Activated T-cell treated with anti-CD3 and anti-CD28 coated beads, Interleukin-2, amount 50 U/mL, for 24 hours (primary cell): ENCODE data around the gene KL.

Experiments
- DNase-seq: peaks from one replicate; pipeline ENCODE4 v3.0.0-alpha.2; 2020
- H3K27ac Mint-ChIP-seq: 2 replicates; pipeline ENCODE4 v1.8.0; 2020; ENCODE audit warnings: mild to moderate bottlenecking, mixed read lengths
- H3K27me3 Mint-ChIP-seq: 2 replicates; pipeline ENCODE4 v1.8.0; 2020; ENCODE audit warnings: mixed read lengths
- H3K36me3 Mint-ChIP-seq: 2 replicates; pipeline ENCODE4 v1.8.0; 2020; ENCODE audit warnings: low read depth, mixed read lengths
- H3K4me1 Mint-ChIP-seq: 2 replicates; pipeline ENCODE4 v1.8.0; 2020; ENCODE audit warnings: low read depth, mixed read lengths
- H3K4me3 Mint-ChIP-seq: 2 replicates; pipeline ENCODE4 v1.8.0; 2020; ENCODE audit warnings: mild to moderate bottlenecking, moderate library complexity, mixed read lengths
- H3K9me3 Mint-ChIP-seq: 2 replicates; pipeline ENCODE4 v1.8.0; 2020; ENCODE audit warnings: mixed read lengths

The KL gene

DNA sequence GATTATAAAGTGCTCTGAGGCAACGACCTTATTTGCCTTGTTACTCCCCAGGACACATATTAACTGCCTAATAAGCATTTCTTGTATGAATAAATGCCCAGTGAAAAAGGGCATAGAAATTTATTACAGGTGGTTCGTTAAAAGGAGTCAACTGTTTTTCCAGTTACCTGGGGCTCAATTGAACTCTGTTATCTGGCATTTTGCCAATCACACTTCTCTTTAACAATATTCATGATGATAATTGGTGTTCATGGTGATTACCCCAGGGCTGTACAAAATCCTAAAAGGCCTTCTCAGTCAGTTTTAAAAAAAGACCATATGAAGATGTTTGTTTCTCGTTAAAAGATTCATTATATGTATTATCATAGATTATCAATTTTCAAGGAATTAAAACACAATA lies 57.1 kb downstream of the KL start:
- no peaks in the 10 kb centered on the region for H3K9me3 Mint-ChIP-seq
- H3K27me3 Mint-ChIP-seq: peaks cover under 1% of the 10 kb centered on the region
- DNase-seq: no peak
- no peak overlapping the region for H3K27ac Mint-ChIP-seq
- H3K4me1 Mint-ChIP-seq: no peaks in the 10 kb centered on the region
- H3K36me3 Mint-ChIP-seq: no peaks in the 10 kb centered on the region
- no peak overlapping the region for H3K4me3 Mint-ChIP-seq

DNA sequence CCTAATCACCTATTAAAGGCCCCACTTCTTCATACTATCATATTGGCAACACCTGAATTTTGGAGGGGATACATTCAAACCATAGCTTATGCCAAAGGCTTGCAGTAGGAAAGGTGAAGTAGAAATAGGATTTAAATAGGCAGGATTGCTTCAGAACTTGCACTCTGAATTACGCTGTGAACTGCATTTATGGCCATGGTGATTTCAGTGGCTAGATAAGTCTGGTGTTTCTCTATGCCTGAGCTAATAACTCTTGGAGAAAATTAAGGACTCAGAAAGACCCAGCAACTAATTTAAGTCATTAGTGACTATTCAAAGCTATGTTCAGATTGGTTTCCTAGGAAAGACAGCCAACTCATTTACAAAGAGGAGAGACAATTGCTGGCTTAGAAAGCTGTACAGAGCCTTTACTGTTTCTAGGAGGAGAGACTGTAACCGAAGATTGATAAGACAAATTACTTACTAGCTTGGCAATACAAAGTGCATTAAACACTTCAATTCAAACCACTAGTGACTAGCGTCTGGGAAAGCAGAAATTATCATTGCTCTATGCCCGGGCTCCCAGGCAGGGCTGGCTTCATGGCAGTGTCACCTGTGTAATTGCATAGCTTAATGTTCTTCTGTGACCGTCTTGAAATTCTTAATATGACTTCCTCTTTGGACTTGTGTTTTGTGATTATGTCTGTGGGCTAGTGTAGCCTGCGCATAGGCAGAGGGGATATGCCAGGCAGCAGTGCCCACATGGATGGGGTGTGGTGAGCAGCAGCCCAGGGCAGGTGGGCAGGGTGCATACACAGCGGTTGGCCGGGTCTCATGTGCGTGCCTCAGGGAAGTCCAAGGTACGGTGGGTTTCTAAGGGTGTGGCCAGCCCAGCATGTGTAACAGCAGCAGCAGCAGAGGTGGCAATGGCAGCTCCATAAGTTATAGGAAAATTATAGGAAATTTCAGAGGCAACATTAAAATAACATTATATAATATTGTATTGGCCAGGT lies 60.1 kb downstream of the KL start:
- Mint-ChIP-seq H3K4me3 (no peak overlapping the region), H3K27ac (no peak overlapping the region), H3K9me3 (no peaks in the 10 kb centered on the region), H3K27me3 (peaks cover 18% of the 10 kb centered on the region), H3K4me1 (no peaks in the 10 kb centered on the region), H3K36me3 (no peaks in the 10 kb centered on the region)
- DNase-seq: no peak

DNA sequence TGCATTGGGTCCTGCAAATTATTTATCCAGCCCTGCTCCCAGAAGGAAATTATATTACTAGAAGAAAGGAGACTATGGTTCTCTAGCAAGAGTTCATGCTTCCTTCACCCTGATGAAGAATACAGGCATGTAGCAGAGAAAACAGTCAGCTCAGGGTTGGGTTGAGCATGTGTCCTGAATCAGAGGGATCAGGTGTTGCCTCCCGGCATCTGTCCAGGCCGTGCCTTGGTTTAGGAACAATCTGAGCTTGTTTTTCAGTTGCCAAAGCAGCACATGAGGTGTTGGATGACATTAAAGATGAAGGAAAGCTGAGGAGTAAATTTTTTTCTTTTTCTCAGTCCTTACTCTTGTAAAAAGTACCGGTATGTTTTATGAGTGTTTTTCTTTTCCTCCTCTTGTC lies 62.0 kb downstream of the KL start:
- H3K27me3 Mint-ChIP-seq: peaks cover 30% of the 10 kb centered on the region
- no peak for DNase-seq
- no peak overlapping the region for H3K27ac Mint-ChIP-seq
- H3K4me3 Mint-ChIP-seq: no peak overlapping the region
- H3K36me3 Mint-ChIP-seq: no peaks in the 10 kb centered on the region
- H3K4me1 Mint-ChIP-seq: no peaks in the 10 kb centered on the region
- H3K9me3 Mint-ChIP-seq: no peaks in the 10 kb centered on the region

DNA sequence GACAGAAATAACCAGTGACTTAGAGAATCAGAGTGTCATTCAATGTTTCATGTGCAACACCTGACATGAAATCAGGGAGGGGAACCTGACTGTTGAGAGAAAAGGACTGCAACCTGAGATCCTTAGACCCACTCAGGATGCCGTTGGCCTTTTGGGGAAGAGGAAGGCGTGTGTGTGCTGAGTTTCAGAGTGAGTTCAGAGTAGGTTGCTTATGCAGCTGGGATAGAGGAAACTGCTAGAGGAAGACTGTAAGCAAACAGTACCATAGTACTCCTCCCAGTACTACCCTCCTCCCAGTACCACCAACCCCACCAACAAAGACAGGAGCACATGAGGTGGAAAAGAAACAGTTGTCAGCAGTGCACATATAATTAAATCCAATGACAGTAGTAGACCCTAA lies 63.7 kb downstream of the KL start:
- DNase-seq: no peak
- Mint-ChIP-seq H3K27ac (no peak overlapping the region), H3K9me3 (no peaks in the 10 kb centered on the region), H3K36me3 (no peaks in the 10 kb centered on the region), H3K4me1 (no peaks in the 10 kb centered on the region), H3K27me3 (peaks cover 30% of the 10 kb centered on the region), H3K4me3 (no peak overlapping the region)

DNA sequence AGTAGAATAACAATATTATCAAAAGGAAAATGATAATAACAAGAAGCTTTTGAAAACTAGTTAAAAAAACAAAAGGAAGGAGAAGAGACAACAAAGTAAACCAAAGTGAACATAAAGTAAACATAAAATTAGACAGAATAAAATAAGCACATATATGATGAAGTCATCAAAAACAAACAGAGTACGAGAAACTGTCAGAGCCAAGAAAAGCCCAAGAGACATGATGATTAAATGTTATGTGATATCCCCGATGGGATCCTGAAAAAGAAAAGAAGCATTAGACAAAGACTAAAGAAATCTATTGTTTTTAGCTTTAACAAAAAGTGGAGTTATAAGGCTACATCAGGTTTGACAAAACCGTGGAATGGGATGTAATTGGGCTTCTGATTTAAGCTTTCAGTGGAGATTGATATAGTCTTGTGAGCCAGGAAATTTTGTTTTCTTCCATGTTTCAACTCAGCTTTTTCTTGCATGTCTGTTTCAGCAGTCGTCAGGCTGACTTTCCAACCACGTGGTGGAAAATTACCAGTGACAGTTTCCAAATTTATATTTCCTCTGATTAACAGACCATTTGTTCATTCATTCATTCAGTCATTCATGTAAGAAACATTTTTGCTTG lies 64.9 kb downstream of the KL start:
- Mint-ChIP-seq H3K9me3 (no peaks in the 10 kb centered on the region), H3K4me3 (no peak overlapping the region), H3K36me3 (no peaks in the 10 kb centered on the region), H3K27ac (no peak overlapping the region), H3K27me3 (peaks cover 32% of the 10 kb centered on the region), H3K4me1 (peaks cover 2% of the 10 kb centered on the region)
- DNase-seq: no peak

DNA sequence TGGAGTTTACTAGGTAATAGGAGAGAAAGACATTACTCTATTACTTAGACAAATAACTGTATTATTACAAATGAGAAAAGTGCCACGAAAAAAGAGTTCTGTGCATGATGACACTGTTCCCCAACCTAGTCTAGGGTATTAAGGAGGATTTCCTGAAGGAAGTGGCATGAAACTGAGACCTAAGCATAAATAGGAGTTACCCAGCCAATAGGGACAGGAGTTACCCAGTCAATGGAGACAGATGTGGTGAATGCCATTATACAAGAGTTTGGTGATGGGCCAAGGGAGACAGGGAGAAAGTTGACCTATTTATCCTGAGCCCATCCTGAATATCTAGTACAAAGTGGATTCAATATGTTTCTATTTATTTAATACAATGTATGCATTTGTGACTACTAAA lies 65.4 kb downstream of the KL start:
- peaks cover 38% of the 10 kb centered on the region for H3K27me3 Mint-ChIP-seq
- H3K9me3 Mint-ChIP-seq: no peaks in the 10 kb centered on the region
- no peak overlapping the region for H3K4me3 Mint-ChIP-seq
- H3K27ac Mint-ChIP-seq: no peak overlapping the region
- H3K4me1 Mint-ChIP-seq: peaks cover 7% of the 10 kb centered on the region
- H3K36me3 Mint-ChIP-seq: no peaks in the 10 kb centered on the region
- no peak for DNase-seq

DNA sequence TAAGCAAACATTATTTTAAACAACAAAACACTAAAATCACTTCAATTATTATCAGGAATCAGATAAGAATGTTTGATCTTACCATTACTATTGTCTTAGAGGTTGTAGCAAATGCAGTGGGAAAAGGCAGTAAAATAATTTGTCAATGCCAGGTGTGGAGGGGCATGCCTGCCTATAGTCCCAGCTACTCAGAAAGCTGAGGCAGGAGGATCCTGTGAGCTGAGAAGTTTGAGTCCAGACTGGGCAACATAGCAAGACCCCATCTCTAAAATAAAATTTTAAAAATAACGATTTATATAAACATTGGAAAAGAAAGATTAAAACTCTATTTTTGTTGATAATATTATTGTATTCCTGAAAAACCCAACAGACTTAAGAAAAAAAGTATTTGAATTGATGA lies 66.8 kb downstream of the KL start:
- H3K4me1 Mint-ChIP-seq: peaks cover 7% of the 10 kb centered on the region
- no peaks in the 10 kb centered on the region for H3K9me3 Mint-ChIP-seq
- peaks cover 49% of the 10 kb centered on the region for H3K27me3 Mint-ChIP-seq
- DNase-seq: no peak
- no peaks in the 10 kb centered on the region for H3K36me3 Mint-ChIP-seq
- no peak overlapping the region for H3K4me3 Mint-ChIP-seq
- no peak overlapping the region for H3K27ac Mint-ChIP-seq

DNA sequence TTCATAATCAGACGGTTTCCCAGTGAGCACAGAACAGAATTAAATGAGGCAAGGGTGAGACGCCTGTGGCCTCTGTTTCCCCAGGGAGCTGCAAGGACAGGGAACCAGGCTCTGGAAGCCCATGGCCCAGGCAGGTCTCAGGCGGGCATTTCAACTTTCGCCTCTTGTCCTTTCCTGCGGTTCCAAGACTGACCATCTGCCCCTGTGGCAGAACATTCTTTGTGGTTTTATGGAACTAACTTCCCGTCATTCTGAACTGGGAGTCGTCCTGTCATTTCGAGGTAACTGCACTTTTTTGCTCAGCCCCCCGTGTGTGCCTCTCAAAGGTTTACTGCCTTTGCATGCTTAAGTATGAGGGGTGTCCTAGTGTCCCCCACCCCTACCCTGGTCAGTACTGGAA lies 70.9 kb downstream of the KL start:
- Mint-ChIP-seq H3K4me3 (no peak overlapping the region), H3K27me3 (peaks cover 30% of the 10 kb centered on the region), H3K9me3 (no peaks in the 10 kb centered on the region), H3K27ac (no peak overlapping the region), H3K36me3 (no peaks in the 10 kb centered on the region), H3K4me1 (peaks cover 7% of the 10 kb centered on the region)
- DNase-seq: no peak

DNA sequence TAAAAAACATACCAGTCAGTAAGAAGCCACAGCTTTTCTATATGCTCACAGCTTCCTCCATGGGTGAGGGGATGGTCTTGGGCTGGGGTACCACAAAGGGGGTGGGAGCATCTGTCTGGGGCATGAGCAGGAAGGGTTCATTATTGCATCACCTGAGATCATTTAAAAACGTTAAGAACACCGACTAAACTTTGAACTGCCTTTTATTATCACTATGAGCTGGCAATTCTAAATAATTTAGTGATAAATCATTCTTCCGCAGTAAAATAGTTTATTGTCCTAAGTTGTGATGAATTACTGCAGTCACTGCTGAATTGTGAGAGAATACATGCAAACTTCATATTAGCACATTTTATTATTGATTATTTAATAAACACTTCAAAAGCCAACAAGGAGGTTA lies 71.6 kb downstream of the KL start:
- DNase-seq: no peak
- H3K27ac Mint-ChIP-seq: no peak overlapping the region
- peaks cover 7% of the 10 kb centered on the region for H3K4me1 Mint-ChIP-seq
- no peaks in the 10 kb centered on the region for H3K36me3 Mint-ChIP-seq
- H3K27me3 Mint-ChIP-seq: peaks cover 25% of the 10 kb centered on the region
- H3K9me3 Mint-ChIP-seq: no peaks in the 10 kb centered on the region
- H3K4me3 Mint-ChIP-seq: no peak overlapping the region

DNA sequence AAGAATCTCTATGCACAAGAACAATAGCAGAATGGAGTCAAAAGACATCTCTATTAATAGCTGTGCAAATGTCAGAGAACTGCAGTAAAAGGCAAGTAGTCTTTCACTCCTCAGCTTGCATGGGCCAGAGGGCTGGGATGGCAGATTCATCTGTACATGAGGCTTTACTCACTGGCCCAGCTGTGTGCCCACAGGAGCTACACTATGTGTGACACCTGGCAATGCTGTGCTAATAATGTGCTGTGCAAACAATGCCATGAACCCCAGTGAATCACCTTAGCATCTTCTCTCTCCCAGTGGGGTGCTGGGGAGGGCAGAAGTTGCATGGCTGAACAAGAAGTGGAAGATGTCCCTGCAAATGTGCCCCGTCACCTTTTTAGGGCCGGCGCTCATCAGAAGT lies 73.1 kb downstream of the KL start:
- Mint-ChIP-seq H3K27ac (no peak overlapping the region), H3K9me3 (no peaks in the 10 kb centered on the region), H3K36me3 (no peaks in the 10 kb centered on the region), H3K4me3 (no peak overlapping the region), H3K4me1 (peaks cover 7% of the 10 kb centered on the region), H3K27me3 (peaks cover 22% of the 10 kb centered on the region)
- DNase-seq: no peak

DNA sequence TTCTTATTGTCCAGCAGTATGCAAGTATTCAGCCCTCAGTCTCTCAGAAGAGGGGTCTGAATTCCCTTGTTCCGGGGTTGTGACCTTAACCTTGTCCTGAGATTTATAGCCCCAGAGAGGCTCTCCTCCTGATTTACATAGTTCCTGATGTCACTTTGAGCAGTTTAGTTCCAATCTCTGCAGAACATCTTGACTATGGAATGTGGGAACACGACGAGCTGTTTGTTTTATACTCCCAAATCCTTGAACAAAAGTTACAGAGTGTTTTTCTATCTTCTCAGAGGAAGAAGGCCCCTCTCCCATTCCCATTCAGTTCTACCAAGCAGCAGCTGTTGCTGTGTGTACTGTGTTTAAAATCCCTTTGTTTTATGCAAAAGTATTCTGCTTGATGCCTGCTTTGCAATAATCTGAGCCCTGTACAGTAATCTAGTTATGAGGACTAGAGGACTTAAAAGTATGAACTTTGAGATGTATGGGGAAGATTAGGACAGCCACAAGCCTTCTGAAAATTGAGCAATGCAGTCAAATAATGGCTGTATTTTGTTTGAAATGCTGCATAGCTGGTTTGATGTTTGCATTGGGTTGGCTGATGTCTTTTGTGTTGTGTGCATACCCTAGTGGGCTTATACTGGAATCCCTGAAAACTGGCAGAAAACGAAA lies 74.7 kb downstream of the KL start:
- no peak overlapping the region for H3K27ac Mint-ChIP-seq
- H3K27me3 Mint-ChIP-seq: peaks cover 21% of the 10 kb centered on the region
- H3K36me3 Mint-ChIP-seq: no peaks in the 10 kb centered on the region
- H3K9me3 Mint-ChIP-seq: no peaks in the 10 kb centered on the region
- peaks cover 7% of the 10 kb centered on the region for H3K4me1 Mint-ChIP-seq
- DNase-seq: no peak
- H3K4me3 Mint-ChIP-seq: no peak overlapping the region

DNA sequence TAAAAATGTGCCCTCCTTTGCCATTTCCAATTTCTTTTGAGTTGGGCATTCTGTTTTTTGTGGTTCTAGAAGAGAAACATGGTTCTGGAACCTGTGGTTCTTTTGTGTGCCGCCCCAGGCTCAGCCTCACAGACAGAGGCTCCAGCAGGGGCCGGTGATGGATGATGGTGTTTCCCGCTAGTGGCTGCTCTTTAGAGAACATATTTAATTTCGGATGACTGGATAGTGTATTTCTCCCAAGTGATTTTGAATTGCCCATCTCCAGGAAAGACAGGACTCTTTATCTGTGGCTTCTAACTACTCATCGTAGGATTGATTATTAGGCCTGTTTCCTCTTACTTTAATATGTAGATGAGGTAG lies 75.2 kb downstream of the KL start:
- Mint-ChIP-seq H3K27ac (no peak overlapping the region), H3K9me3 (no peaks in the 10 kb centered on the region), H3K36me3 (no peaks in the 10 kb centered on the region), H3K4me1 (peaks cover 3% of the 10 kb centered on the region), H3K27me3 (peaks cover 16% of the 10 kb centered on the region), H3K4me3 (no peak overlapping the region)
- no peak for DNase-seq

DNA sequence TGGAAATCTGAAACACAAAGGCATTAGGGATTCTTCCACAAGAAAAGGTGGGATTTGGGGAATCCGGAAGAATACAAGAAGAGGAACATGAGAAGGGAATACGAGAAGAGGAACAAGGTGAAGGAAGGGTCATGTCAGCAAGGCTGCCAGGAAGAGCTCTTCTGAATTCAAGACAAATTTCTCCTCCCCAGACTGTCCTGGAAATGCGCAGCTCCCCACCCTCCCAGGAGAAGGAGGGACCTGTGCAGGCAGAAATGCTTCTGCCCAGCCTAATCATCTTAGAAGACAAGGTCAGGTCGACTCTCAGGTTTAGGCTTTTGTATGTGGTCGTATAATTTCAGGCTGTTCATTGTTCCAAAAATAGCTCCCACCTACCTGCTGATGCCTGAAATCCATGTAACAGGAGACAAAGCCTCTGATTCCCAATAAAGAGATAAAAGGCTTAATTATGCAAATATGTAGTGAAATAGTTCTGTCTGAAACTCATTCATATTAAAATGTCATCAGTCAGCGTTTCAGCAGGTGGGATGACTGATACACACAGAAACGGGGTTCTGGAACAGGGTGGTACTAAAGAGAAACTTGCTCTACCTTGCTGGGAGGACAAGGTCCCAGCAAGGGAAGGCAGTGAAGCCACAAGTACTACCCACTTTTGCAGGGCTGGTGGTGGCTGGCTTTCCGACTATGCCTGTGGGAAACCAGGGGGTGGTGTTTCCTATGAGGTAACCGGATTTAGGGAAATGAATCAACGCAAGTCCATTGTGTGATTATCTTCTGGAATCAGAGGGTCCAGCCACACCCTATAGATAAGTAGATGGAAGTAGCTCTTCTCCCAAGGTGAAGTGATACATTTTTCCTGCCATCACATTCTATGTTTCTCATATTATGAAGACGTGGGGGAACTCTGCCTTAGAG lies 76.1 kb downstream of the KL start:
- Mint-ChIP-seq H3K27me3 (peaks cover 7% of the 10 kb centered on the region), H3K4me1 (no peaks in the 10 kb centered on the region), H3K36me3 (no peaks in the 10 kb centered on the region), H3K27ac (no peak overlapping the region), H3K4me3 (no peak overlapping the region), H3K9me3 (no peaks in the 10 kb centered on the region)
- no peak for DNase-seq

DNA sequence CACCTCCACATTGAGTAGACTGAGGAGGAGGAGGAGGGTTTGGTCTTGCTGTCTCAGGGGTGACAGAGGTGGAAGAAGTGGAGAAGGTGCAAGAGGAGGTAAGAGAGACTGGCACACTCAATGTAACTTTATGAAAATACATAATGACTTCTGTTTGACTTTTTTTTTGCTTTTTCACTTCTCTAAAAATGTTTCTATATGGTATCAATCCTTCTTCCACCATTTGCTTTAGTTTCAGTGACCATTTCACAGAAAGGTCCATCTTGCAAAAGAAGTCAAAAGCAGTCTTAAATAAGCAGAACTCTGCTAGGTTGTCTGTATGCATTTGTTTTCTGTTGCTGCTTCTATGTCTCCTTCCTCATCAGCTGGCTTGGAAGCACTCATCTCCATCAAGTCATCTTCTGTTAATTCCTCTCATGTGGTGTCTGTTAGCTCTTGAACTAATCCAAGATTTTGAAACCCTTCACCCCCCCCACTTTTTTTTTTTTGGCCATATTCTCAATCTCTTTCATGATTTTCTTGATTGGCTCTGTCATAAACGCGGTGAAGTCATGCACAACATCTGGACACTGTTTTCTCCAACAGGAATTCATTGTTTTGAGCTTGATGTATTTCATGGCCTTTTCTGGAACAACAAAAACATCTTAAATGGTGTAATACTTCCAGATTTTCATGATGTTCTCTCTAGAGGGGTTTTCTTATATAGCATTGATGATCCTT lies 80.8 kb downstream of the KL start:
- no peaks in the 10 kb centered on the region for H3K36me3 Mint-ChIP-seq
- no peaks in the 10 kb centered on the region for H3K4me1 Mint-ChIP-seq
- H3K27me3 Mint-ChIP-seq: peaks cover 7% of the 10 kb centered on the region
- H3K27ac Mint-ChIP-seq: no peak overlapping the region
- no peak overlapping the region for H3K4me3 Mint-ChIP-seq
- H3K9me3 Mint-ChIP-seq: no peaks in the 10 kb centered on the region
- DNase-seq: no peak
